Measurements from ENCODE around the gene ARHGAP9. TPM values are rescaled to one million over a fixed set of nuclear protein-coding genes. Genes with fewer than 3 reads are reported as not detected.

The ARHGAP9 gene
- total RNA-seq, 1 experiment from 2014 or later, result not detected

- Histone ChIP-seq H3K27me3 (ENCODE audit: insufficient read depth, low read depth) (no peaks in the 10 kb centered on the region), H2AFZ (peak within 1 kb of the TSS; percentile 97), H3K27ac (peak within 1 kb of the TSS; percentile 91), H4K20me1 (ENCODE audit: insufficient read depth) (no peaks in the 10 kb centered on the region), H3F3A (ENCODE audit: insufficient read depth, low read depth) (peaks cover 13% of the 10 kb centered on the region; the same call in 1 of the 2 replicates), H3K4me1 (replicated peaks; ENCODE audit: insufficient read depth) (peaks cover 18% of the 10 kb centered on the region), H3K4me2 (peak within 1 kb of the TSS; percentile 93), H3K79me2 (ENCODE audit: low read depth) (peaks cover 21% of the 10 kb centered on the region), H3K9me2 (ENCODE audit: insufficient read depth) (no peaks in the 10 kb centered on the region), H3K36me3 (ENCODE audit: low read depth) (no peaks in the 10 kb centered on the region), H3K9me3 (ENCODE audit: insufficient read depth, low read depth) (no peaks in the 10 kb centered on the region), H3K4me3 (peak within 1 kb of the TSS; percentile 74)
- TF ChIP-seq CTCF (conservative IDR thresholded peaks at IDR 0.05) (no peak), EZH2 (IDR thresholded peaks at IDR 0.05; ENCODE audit: low read depth) (no peak)
- POLR2A ChIA-PET (ENCODE audit: unreplicated experiment), result no interaction called here
- CTCF ChIA-PET, result no interaction called here
- DNase-seq, result peak; percentile 85 to 95
- BruUV-seq (replicated peaks), result TSS peak; percentile 85
- intact Hi-C loops (cut with micrococcal nuclease; ENCODE audit: unreplicated experiment), result no loop called here
Observed at GRCh38 chr12:57430931-57431566, 48.6 kb downstream of the ARHGAP9 start, which contains the start of gene R3HDM2. R3HDM2 (minus strand) TSS chr12:57431043; CDS start chr12:57310428, 120,615 bp downstream.

- no peaks in the 10 kb centered on the region for H3K27me3 ChIP-seq (ENCODE audit: insufficient read depth, low read depth)
- BruUV-seq (replicated peaks), result no TSS peak
- H3K4me2 ChIP-seq, result peak overlapping the region; percentile 90
- peaks cover 21% of the 10 kb centered on the region for H3K79me2 ChIP-seq (ENCODE audit: low read depth)
- TF ChIP-seq EZH2 (IDR thresholded peaks at IDR 0.05; ENCODE audit: low read depth) (no peak), CTCF (conservative IDR thresholded peaks at IDR 0.05) (no peak)
- peak overlapping the region; percentile 76 for H2AFZ ChIP-seq
- H3K9me3 ChIP-seq (ENCODE audit: insufficient read depth, low read depth), result no peaks in the 10 kb centered on the region
- peaks cover 13% of the 10 kb centered on the region; the same call in 1 of the 2 replicates for H3F3A ChIP-seq (ENCODE audit: insufficient read depth, low read depth)
- peak overlapping the region; percentile 91 for H3K27ac ChIP-seq
- intact Hi-C loops (cut with micrococcal nuclease; ENCODE audit: unreplicated experiment), result no loop called here
- no peaks in the 10 kb centered on the region for H4K20me1 ChIP-seq (ENCODE audit: insufficient read depth)
- H3K4me1 ChIP-seq (replicated peaks; ENCODE audit: insufficient read depth), result peaks cover 18% of the 10 kb centered on the region
- no peaks in the 10 kb centered on the region for H3K36me3 ChIP-seq (ENCODE audit: low read depth)
- CTCF ChIA-PET, result no interaction called here
- H3K4me3 ChIP-seq, result peak overlapping the region; percentile 74
- H3K9me2 ChIP-seq (ENCODE audit: insufficient read depth), result no peaks in the 10 kb centered on the region
- peak in 1 of 2 experiments; percentile 69 for DNase-seq
- POLR2A ChIA-PET (ENCODE audit: unreplicated experiment), result no interaction called here
Observed at GRCh38 chr12:57430112-57430930, 49.3 kb downstream of the ARHGAP9 start.

DNA sequence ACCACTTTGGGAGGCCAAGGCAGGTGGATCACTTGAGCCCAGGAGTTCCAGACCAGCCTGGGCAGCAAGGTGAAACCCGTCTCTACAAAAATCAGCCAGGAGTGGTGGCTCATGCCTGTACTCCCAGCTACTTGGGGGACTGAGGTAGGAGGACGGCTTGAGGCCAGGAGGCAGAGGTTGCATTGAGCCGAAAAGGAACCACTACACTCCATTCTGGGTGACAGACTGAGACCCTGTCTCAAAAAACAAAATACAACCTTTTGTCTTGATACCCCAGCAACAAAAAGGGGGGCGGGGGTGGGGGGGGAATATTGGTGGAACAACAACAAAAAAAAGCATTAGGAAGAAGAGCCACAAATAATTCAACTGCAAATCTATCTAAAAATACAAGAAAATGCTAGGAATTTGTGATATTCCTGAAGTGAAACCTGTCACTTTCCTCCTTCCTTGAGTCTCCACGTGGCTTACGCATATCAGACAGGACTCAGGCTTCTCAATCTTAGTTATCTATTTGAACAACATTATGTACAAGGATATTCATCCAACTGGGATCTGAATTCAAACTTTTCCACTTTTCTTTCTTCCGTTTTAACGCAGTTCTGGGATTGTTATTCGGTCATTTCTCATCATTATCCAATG is 50.1 kb downstream of the ARHGAP9 start:
- DNase-seq, result no peak
- TF ChIP-seq EZH2 (IDR thresholded peaks at IDR 0.05; ENCODE audit: low read depth) (no peak), CTCF (conservative IDR thresholded peaks at IDR 0.05) (no peak)

More for the DNA sequence above, 50.1 kb downstream of the ARHGAP9 start:
- ChIA-PET POLR2A (ENCODE audit: unreplicated experiment) (no interaction called here), CTCF (no interaction called here)
- H3F3A ChIP-seq (ENCODE audit: insufficient read depth, low read depth), result peaks cover 13% of the 10 kb centered on the region; the same call in 1 of the 2 replicates
- BruUV-seq (replicated peaks), result TSS peak; percentile 61
- H3K27me3 ChIP-seq (ENCODE audit: insufficient read depth, low read depth), result no peaks in the 10 kb centered on the region
- no peaks in the 10 kb centered on the region for H3K36me3 ChIP-seq (ENCODE audit: low read depth)
- peak overlapping the region; percentile 76 for H2AFZ ChIP-seq
- H3K27ac ChIP-seq, result peak overlapping the region; percentile 91
- H3K4me3 ChIP-seq, result peak overlapping the region; percentile 74
- H3K79me2 ChIP-seq (ENCODE audit: low read depth), result peaks cover 21% of the 10 kb centered on the region
- H3K4me1 ChIP-seq (replicated peaks; ENCODE audit: insufficient read depth), result peaks cover 18% of the 10 kb centered on the region
- intact Hi-C loops (cut with micrococcal nuclease; ENCODE audit: unreplicated experiment), result no loop called here
- H3K9me3 ChIP-seq (ENCODE audit: insufficient read depth, low read depth), result no peaks in the 10 kb centered on the region
- no peaks in the 10 kb centered on the region for H3K9me2 ChIP-seq (ENCODE audit: insufficient read depth)
- H4K20me1 ChIP-seq (ENCODE audit: insufficient read depth), result no peaks in the 10 kb centered on the region
- H3K4me2 ChIP-seq, result peak overlapping the region; percentile 90
